Effector memory CD8-positive, alpha-beta T cell (primary cell): ENCODE data around the gene FHOD3.
"Not testable (repeated sequence)": the region's sequence is repeated elsewhere in the genome, so short reads cannot be mapped to it uniquely, and the experiment has no call there.

Experiments used
- ATAC-seq: fragments of 150-1000 bp; cut with Tn5 transposase; replicated peaks from 2 replicates; pipeline ENCODE4 v1.10.0; 2021; ENCODE audit warnings: mild to moderate bottlenecking, moderate library complexity
- DNase-seq, 3 experiments: peaks; one replicate each; pipeline ENCODE4 v3.0.0; 2021
- H3K27ac Mint-ChIP-seq, 2 donors: one replicate each; pipeline ENCODE4 v1.8.0; 2022; ENCODE audit warnings: mild to moderate bottlenecking in 2 of 2, mixed read lengths in 2 of 2, moderate library complexity in 2 of 2
- H3K27me3 Mint-ChIP-seq, 2 donors: one replicate each; pipeline ENCODE4 v1.8.0; 2022; ENCODE audit warnings: mixed read lengths in 2 of 2
- H3K36me3 Mint-ChIP-seq: one replicate; pipeline ENCODE4 v1.8.0; 2022; ENCODE audit warnings: mild to moderate bottlenecking, moderate library complexity, mixed read lengths; ENCODE audit not compliant: insufficient read depth
- H3K4me1 Mint-ChIP-seq, 2 donors: one replicate each; pipeline ENCODE4 v1.8.0; 2022; ENCODE audit warnings: low read depth in 2 of 2, mixed read lengths in 2 of 2
- H3K4me3 Mint-ChIP-seq, 2 donors: one replicate each; pipeline ENCODE4 v1.8.0; 2022; ENCODE audit warnings: mild to moderate bottlenecking in 2 of 2, mixed read lengths in 2 of 2, moderate library complexity in 2 of 2
- H3K9me3 Mint-ChIP-seq, 2 donors: one replicate each; pipeline ENCODE4 v1.8.0; 2022; ENCODE audit warnings: mixed read lengths in 2 of 2

Gene FHOD3

GRCh38 chr18:36455931-36456330, 158.4 kb downstream of the FHOD3 start:
- H3K4me1 Mint-ChIP-seq, result peaks cover 0 to 2% of the 10 kb centered on the region in 2 donors
- DNase-seq (no peak), ATAC-seq (no peak)
- H3K4me3 Mint-ChIP-seq, result no peak overlapping the region
- H3K9me3 Mint-ChIP-seq, result no peaks in the 10 kb centered on the region
- H3K27me3 Mint-ChIP-seq, result peaks cover 15 to 19% of the 10 kb centered on the region in 2 donors
- H3K27ac Mint-ChIP-seq, result no peak overlapping the region
- H3K36me3 Mint-ChIP-seq, result no peaks in the 10 kb centered on the region

DNA sequence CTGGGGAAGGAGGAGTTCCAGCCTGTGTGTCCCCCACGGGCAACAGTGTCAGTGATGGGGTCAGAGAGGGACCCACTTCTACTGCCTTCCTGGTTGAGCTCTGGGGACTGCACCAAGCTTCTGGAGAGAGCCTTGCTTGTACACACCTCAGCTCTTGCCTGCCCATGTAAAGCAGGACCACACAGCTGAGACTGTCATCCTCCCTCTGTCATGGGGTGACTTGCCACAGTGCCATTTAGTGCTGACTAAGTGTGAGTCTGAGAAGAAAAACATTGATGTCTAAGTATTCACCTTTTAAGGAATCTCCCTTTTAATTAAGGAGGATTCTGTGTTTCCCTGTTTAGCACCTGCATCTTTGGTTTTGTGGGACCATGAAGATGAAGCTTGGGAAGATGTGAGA, 159.1 kb downstream of the FHOD3 start:
- Mint-ChIP-seq H3K4me1 (peaks cover 0 to 2% of the 10 kb centered on the region in 2 donors), H3K4me3 (no peak overlapping the region), H3K27ac (no peak overlapping the region), H3K9me3 (no peaks in the 10 kb centered on the region), H3K36me3 (no peaks in the 10 kb centered on the region), H3K27me3 (peaks cover 15 to 19% of the 10 kb centered on the region in 2 donors)
- DNase-seq, result no peak
- no peak for ATAC-seq

- Mint-ChIP-seq H3K9me3 (no peaks in the 10 kb centered on the region), H3K27ac (no peak overlapping the region), H3K4me1 (peaks cover 0 to 4% of the 10 kb centered on the region in 2 donors), H3K36me3 (peaks cover 3% of the 10 kb centered on the region), H3K4me3 (no peak overlapping the region), H3K27me3 (peaks cover 15 to 19% of the 10 kb centered on the region in 2 donors)
- no peak for ATAC-seq
- no peak for DNase-seq
These were observed 160.2 kb downstream of the FHOD3 start for GRCh38 chr18:36457683-36458082.

DNA sequence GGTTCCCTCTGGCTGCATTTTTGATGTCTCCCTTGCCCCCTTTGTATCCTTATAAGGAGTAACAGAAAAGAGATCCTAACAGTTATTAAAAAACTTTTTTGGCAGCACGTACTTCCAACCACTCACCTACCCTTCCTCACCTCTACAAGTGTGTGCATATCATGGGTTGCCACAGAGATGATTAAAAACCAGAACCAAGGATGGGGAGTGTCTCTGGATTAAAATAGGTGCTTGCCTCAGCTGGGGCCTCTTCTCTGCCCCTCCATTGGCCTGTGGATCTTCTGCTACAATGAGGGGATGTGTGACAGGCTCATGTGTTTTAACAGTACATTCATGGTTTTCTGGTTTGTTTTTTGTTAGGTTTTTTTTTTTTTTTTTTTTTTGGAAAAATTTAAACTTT, 160.8 kb downstream of the FHOD3 start:
- ATAC-seq (no peak), DNase-seq (no peak)
- Mint-ChIP-seq H3K4me1 (peaks cover 0 to 4% of the 10 kb centered on the region in 2 donors), H3K27ac (no peak overlapping the region), H3K27me3 (peaks cover 15 to 18% of the 10 kb centered on the region in 2 donors), H3K4me3 (no peak overlapping the region), H3K36me3 (peaks cover 3% of the 10 kb centered on the region), H3K9me3 (no peaks in the 10 kb centered on the region)

DNA sequence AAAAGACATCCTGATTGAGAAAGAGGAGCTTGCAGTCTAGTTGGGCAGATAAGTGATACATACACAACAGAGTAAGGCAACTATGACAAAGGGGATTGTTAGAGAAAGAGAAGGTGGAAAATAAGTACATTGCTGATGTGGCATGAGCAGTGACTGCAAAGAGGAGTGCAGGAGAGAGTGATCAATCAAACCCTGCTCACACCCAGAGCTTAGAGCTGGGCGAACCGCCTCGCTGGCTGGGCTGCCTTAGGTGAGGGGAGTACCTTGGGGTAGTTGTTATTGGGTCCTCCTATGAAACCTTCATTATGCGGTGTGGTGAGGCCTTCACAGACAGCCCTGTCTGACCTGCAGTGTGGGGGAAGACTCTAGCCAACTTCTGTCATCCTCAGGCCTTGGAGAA, 161.7 kb downstream of the FHOD3 start:
- H3K4me3 Mint-ChIP-seq, result no peak overlapping the region
- DNase-seq, result no peak
- H3K9me3 Mint-ChIP-seq, result no peaks in the 10 kb centered on the region
- peaks cover 0 to 4% of the 10 kb centered on the region in 2 donors for H3K4me1 Mint-ChIP-seq
- peaks cover 8% of the 10 kb centered on the region for H3K36me3 Mint-ChIP-seq
- ATAC-seq, result no peak
- H3K27me3 Mint-ChIP-seq, result peaks cover 7 to 10% of the 10 kb centered on the region in 2 donors
- H3K27ac Mint-ChIP-seq, result no peak overlapping the region

DNA sequence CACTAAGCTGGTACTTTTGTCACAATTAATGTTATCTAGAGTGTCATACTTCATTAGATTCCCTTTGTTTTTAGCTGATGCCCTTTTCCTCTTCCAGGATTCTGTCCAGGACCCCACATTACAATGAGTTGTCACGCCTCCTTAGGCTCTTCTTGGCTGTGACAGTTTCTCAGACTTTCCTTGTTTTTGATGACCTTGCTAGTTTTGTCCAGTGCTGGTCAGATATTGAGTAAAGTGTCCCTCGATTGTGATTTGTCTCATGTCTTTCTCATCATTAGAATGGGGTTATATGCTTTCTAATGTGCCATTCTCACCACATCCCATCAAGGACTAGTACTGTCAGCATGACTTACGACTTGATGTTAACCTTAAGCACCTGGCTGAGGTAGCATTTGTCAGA, 162.3 kb downstream of the FHOD3 start:
- H3K36me3 Mint-ChIP-seq, result peaks cover 8% of the 10 kb centered on the region
- H3K27me3 Mint-ChIP-seq, result peaks cover under 1 to 4% of the 10 kb centered on the region in 2 donors
- peaks cover 0 to 4% of the 10 kb centered on the region in 2 donors for H3K4me1 Mint-ChIP-seq
- H3K4me3 Mint-ChIP-seq, result no peak overlapping the region
- no peaks in the 10 kb centered on the region for H3K9me3 Mint-ChIP-seq
- DNase-seq (no peak), ATAC-seq (no peak)
- H3K27ac Mint-ChIP-seq, result no peak overlapping the region

GRCh38 chr18:36460324-36460850, 162.9 kb downstream of the FHOD3 start:
- Mint-ChIP-seq H3K27me3 (no peaks in the 10 kb centered on the region), H3K9me3 (no peaks in the 10 kb centered on the region), H3K36me3 (peaks cover 8% of the 10 kb centered on the region), H3K27ac (no peak overlapping the region), H3K4me1 (peaks cover 0 to 6% of the 10 kb centered on the region in 2 donors), H3K4me3 (no peak overlapping the region)
- DNase-seq (no peak), ATAC-seq (no peak)

DNA sequence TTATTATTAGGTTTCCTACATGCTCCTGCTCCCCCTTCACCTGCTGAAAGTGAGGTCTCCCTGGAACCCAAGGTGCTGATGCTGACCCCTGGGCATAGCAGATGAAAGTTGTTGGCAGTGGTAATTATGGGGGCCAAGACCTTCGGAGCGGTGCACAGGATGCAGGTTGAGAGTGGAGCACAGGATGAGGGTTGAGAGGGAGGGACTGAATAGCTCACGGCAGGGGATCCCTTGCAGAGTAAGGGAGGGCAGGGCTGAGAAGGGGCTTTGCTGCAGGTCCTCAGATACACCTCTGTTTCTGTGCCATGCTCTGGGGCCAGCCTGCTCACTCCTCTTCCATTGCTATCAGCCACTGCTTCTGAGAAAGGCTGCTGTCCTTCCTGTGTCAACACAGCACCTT, 163.3 kb downstream of the FHOD3 start:
- peaks cover 8% of the 10 kb centered on the region for H3K36me3 Mint-ChIP-seq
- no peak overlapping the region for H3K27ac Mint-ChIP-seq
- no peaks in the 10 kb centered on the region for H3K9me3 Mint-ChIP-seq
- H3K27me3 Mint-ChIP-seq, result no peaks in the 10 kb centered on the region
- ATAC-seq, result no peak
- DNase-seq, result no peak
- H3K4me3 Mint-ChIP-seq, result no peak overlapping the region
- peaks cover 0 to 6% of the 10 kb centered on the region in 2 donors for H3K4me1 Mint-ChIP-seq

DNA sequence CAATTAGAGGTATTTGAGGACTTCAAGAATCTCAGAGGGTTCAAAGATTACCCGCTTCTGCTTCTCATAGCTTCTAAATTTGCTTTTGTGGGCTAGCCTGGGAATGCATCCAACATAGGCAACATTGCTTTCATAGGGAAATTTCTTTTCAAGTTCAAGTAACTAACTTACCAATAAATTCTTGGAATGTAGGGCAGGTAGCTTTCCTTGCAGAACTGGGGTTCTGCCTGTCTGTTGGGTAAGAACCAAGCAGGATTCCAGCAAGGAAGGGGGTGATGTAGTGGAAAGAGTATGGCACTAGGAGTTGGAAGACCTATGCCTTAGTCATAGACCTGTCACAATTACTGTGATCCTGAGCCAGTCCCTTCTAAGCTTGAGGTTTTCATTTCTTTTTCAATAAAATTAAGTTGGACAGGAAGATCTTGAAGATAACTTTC, 164.1 kb downstream of the FHOD3 start:
- Mint-ChIP-seq H3K9me3 (no peaks in the 10 kb centered on the region), H3K4me3 (no peak overlapping the region), H3K36me3 (peaks cover 8% of the 10 kb centered on the region), H3K27ac (no peak overlapping the region), H3K27me3 (no peaks in the 10 kb centered on the region), H3K4me1 (peaks cover 0 to 6% of the 10 kb centered on the region in 2 donors)
- DNase-seq (no peak), ATAC-seq (no peak)

- H3K4me3 Mint-ChIP-seq, result peak overlapping the region in 1 of 2 donors; percentile 54
- H3K27ac Mint-ChIP-seq, result peak overlapping the region in 1 of 2 donors; percentile 81
- not testable (repeated sequence) for DNase-seq, H3K9me3 Mint-ChIP-seq, H3K4me1 Mint-ChIP-seq, H3K27me3 Mint-ChIP-seq, H3K36me3 Mint-ChIP-seq, ATAC-seq
These were observed 166.0 kb downstream of the FHOD3 start for GRCh38 chr18:36463516-36463915.

GRCh38 chr18:36464126-36464651, 166.7 kb downstream of the FHOD3 start:
- H3K9me3 Mint-ChIP-seq, result no peaks in the 10 kb centered on the region
- peaks cover 8% of the 10 kb centered on the region for H3K36me3 Mint-ChIP-seq
- peaks cover 0 to 9% of the 10 kb centered on the region in 2 donors for H3K27me3 Mint-ChIP-seq
- peaks cover 0 to 6% of the 10 kb centered on the region in 2 donors for H3K4me1 Mint-ChIP-seq
- H3K4me3 Mint-ChIP-seq, result no peak overlapping the region
- DNase-seq (no peak), ATAC-seq (no peak)
- H3K27ac Mint-ChIP-seq, result no peak overlapping the region

DNA sequence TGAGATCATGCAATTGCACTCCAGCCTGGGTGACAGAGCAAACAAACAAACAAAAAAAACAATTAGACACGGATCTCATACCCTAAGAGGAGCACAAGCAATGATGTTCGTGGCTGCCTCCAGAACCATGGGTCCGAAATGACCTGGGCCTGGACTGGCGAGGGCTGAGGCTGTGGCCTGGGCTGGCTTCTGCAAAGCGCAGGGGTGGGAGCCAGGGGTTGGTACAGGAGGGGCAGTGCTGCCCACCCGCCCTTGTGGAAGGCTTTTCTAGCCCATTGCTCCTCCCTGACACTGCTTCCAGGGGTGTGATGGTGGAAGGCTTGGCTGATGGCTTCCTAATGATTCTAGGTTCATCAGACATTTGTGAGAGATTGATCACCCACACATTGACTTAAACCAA, 167.8 kb downstream of the FHOD3 start:
- H3K4me1 Mint-ChIP-seq, result peaks cover 0 to 4% of the 10 kb centered on the region in 2 donors
- H3K27me3 Mint-ChIP-seq, result peaks cover 0 to 9% of the 10 kb centered on the region in 2 donors
- H3K9me3 Mint-ChIP-seq, result no peaks in the 10 kb centered on the region
- ATAC-seq, result no peak
- peaks cover 8% of the 10 kb centered on the region for H3K36me3 Mint-ChIP-seq
- no peak overlapping the region for H3K27ac Mint-ChIP-seq
- DNase-seq, result no peak
- H3K4me3 Mint-ChIP-seq, result no peak overlapping the region

- H3K4me3 Mint-ChIP-seq, result no peak overlapping the region
- peaks cover 0 to 9% of the 10 kb centered on the region in 2 donors for H3K27me3 Mint-ChIP-seq
- H3K27ac Mint-ChIP-seq, result no peak overlapping the region
- ATAC-seq, result no peak
- peaks cover 0 to 4% of the 10 kb centered on the region in 2 donors for H3K4me1 Mint-ChIP-seq
- DNase-seq, result no peak
- H3K36me3 Mint-ChIP-seq, result peaks cover 8% of the 10 kb centered on the region
- H3K9me3 Mint-ChIP-seq, result no peaks in the 10 kb centered on the region
These were observed 168.5 kb downstream of the FHOD3 start for GRCh38 chr18:36465970-36466369.

DNA sequence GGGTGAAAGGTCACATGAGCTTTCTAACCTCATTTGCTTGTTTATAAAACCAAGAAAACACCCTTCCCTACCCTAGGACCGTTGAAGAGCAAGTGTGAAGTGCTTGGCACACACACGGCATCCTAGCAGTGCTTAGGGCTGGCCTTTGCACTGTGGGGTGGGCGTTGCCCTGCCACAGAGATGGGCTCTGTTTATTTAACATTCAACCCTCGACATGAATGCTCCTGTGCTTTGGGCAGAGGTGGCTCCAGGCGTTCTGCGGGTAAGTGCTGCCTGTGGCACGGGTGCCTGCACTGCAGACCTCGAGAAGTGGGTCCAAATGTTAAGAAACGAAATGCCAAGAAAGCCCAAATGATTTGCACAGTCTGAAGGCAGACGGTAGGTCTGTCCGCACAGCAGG, 170.1 kb downstream of the FHOD3 start:
- DNase-seq (no peak), ATAC-seq (no peak)
- Mint-ChIP-seq H3K9me3 (no peaks in the 10 kb centered on the region), H3K4me1 (peaks cover 0 to 3% of the 10 kb centered on the region in 2 donors), H3K27me3 (peaks cover 0 to 9% of the 10 kb centered on the region in 2 donors), H3K27ac (no peak overlapping the region), H3K4me3 (no peak overlapping the region), H3K36me3 (peaks cover 5% of the 10 kb centered on the region)
